Fibroblast of skin of back (primary cell): ENCODE measurements around the gene TNFRSF18.

Experiments
- DNase-seq: peaks from one replicate; pipeline ENCODE4 v3.0.0-alpha.2; 2013

Gene TNFRSF18

DNA sequence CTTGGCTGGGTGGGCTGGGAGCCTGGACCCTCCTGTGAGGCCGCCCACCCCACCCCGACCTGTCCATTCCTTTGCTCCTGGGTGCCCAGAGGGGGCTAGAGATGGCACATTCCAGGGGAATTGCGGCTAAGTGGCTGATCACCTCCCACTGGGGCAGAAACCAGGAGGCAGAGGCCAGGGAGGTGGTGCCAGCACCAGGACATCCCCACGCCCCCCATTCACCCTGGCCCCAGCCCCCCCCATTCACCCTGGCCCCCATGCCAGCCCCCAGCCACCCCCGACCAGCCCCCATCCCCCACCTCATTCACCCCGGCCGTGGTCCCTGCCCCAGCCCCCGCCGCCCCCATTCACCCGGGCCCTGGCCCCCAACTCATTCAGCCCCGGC, 33.9 kb upstream of the TNFRSF18 start:
- no peak for DNase-seq

DNA sequence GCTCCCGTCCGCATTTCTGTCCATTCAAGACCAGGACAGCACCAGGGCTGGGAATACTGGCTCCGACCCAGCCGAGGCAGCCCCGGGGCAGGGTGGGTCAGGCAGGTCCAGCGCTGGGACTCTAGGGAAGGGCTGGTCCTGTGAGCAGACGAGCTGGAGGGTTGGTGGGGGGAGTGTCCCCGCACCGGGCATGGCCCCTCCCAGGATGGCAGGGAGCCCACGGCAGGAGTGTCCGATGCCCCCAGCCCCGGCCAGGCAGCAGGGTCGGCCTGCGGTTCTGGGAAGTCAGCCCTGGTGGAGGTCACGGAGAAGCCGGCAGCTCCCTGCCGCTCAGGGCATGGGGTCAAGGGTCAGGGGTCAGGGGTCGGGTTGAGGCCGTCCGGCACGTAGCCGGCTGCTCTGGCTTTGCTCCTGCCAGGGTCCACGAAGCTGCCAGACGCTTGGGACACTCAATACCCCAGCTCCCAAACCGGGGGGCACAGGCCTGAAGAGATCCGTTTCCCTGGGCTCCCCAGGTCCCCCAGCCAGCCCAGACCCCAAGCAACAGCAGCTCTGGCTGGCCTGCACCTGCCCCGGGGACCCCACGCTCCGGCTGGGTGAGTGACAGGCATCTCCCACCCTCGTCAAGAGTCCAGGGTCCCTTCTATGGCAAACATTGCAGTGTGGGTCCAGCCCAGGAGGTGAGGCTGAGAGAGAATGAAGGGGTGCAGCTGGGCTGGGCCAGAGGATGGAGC, 33.4 kb upstream of the TNFRSF18 start:
- no peak for DNase-seq

DNA sequence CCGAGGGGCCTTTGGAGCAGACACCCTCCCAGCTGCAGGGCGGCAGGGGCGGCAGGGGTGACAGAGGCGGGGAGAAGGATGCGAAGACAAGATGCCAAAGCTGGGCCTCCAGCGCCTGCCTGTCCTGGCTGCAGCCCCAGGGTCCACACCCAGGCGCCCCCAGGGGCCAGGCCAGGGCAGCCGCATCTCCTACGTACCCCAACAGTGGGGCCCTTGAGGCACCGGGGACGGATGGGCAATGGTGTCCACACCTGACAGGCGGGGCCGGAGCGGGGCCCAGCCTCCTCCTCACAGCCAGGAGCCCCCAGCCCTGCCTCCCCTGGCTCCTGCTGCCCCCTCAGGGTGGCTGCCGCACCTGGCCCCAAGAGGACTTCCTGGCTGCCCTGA, 32.8 kb upstream of the TNFRSF18 start:
- no peak for DNase-seq

DNA sequence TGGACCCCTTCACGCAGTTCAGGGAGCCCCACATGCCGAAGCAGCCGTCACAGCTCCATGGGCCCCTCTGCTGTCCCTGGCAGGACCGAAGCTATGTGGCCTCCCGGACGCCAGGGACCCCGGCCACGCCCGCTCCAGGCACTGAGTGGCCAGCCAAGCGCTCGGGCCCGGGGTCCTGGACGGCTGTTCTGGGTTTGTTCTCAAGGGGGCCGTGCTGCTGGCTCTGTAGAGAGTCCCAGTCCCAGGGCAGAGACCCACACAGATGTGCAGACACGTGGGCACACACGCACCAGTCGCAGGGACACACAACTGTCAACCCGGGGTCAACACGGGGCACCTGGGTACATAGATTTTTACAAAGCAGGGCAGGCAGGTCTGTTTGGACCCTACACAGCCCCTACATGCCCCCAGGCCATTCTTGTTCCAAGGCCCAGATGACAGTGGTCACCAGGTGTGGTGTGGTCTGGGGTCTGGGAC, 32.3 kb upstream of the TNFRSF18 start:
- no peak for DNase-seq

DNA sequence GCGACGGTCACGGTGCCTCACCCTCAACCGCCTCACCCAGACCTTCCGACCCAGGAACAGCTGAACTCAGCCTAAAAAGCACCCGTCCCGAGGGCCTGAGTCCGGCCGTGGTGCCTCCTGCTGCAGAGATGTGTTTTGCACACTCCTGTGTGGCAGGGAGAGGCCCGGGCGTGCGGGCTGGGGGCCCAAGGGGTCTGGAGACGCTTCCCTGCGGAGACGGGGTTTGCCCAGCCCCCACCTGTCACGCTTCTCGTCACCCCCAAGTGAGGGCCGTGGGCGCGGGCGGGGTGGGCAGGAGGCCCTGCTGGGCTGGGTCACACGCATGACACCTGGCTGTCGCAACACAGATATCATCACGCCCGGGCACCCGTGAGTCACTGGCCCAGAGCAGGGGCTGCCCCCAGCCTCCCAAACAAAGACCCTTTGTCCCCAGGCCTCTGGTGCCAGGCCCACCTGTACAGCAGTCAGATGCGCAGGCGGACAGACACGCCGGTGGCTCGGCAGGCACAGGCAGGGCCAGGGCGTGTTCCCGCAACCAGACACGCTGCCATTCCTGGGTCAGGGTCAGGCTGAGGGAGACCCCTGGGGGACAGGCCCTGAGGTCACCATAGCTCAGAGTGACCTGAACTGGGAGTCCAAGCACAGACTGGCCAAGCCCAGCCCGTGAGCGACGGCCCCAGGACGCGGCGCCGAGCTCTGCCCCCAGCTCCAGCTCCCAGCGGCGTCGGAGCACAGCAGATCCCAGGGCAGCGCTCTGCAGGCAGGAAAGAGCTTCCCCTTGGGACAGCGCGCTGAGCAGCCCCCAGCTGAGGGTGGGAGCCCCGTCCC, 31.7 kb upstream of the TNFRSF18 start:
- no peak for DNase-seq

DNA sequence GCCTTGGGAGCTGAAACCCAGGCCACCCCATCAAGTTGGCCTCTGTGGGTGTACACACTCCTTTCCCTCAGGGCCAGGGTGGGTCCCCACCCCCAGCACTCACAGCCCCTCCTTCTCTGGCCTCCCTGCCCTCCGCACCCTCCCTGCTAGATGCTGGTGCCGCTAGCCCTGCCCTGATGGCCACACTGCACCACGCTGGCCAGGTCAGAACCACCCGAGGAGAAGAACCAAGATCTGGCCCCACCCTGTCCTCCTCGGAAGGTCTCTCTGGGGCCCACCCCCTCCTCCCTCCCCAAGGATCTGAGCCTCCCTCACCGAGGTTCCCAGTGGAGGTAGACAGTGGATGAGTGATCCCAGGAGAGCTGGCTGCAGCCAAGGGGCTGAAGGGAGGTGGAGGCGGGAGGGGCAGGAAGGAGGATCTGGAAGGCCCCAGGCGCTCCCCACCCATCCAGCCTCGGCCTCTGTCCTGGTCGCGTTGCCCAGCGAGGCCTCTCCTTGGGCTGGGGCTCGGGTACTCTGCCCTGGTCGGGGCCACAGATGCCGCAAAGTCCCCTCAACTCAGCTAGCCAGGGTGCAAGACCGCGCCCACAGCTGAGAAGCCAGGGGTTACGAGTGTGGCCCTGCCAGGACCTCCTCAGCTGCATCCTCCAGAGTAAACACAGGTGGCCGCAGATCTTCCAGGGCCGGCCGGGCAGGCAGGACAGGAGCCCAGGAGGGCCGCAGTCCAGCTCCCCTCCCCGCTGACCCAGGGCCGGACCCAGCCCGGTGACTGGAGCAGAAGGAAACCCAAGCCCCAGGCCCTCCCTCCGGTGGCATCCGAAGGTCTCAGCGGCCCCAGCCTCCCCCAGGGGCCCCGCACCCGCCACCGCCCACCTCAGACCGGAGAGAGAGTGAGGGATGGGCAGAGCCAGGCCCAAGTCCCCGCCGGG, 30.8 kb upstream of the TNFRSF18 start:
- DNase-seq = no peak

DNA sequence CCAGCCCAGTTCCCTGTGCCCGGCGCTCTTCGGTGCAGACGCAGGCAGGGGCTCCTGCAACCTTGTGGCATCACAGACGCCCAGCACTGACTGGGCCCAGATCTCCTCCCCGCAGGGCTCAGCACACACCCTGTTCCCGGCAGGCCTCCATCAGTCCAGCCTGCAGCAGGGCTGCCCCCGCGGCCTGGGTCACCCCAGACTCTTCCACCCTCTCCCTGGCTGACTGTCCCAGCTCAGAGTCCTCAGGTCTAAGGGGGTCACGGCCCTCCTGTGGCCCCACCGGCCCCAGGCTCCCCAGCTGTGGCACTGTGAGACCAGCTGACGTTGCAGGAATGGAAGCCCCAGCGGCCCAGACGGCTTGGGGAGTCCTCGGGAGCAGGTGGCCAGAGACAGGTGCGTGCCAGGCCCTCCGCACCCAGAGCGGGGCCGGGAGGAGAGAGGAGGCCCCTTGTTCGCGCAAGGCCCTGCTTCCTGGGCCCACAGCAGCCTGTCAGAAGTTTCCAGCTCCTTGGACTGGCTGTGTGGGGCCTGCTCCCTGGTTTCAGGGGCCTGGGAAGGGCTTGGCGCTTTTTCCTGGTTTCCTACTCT, 29.9 kb upstream of the TNFRSF18 start:
- no peak for DNase-seq

DNA sequence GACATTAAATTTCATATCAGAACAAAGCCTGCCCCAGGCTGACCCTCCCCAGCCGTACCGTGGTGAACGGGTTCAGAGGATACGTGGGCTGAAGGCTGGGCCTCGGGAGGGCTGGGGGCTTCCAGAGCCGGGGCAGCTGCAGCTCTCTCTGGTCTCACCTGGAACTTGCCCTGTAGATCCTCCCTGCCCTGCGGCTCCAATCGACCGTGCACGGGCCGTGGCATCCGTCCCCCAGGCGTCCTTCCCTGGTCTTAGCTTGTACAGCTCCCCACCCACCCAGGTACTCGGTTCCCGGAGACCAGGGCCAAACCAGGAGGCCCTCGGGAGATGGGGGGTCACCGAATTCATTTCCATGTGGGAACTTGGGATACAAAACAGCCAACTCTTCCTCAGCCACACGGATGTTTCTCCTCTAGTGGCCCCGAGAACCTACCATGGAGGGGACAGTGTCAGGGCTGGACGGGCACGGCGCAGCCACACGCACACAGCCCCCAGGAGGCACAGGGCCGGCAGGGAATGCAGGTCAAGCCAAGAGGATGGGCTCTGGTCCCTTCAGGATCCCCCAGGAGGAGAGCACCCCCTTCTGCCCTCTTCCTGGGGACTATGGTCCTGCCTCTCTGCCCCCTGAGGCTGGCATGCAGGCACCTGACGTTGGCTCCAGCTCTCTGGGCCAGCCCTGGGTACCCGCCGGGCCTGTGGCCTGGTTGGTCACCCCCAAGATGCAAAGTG, 28.8 kb upstream of the TNFRSF18 start:
- DNase-seq = no peak

DNA sequence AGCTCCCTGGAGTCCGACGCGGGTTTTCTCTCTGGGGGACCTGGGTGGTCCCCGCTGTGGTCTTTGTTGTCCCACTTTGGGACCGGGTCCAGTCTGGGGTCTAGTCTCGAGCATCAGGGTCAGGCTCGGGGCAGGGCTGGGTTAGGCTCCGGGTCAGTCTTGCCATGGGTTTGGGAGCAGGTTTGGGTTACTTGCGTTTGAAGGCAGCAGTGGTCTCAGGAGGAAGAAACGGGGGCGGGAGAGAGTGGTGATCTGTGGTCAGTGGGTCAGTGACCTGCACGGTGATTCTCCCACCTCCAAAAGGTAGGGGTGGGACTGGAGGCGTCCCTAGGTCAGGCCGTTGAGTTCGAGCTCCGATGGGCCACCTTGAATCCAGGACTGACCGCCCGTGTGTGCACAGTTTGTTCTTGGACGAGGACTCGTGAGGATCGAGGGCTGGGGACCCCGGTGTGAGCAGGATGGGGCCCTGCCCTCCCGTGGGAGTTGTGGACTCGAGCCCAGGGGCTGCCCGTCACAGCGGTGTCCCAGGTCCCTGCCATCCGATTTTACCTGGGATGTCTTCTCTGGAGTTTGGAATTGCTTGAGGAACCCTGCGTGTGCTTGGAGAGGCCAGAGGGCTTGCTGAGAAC, 27.9 kb upstream of the TNFRSF18 start:
- DNase-seq = no peak

DNA sequence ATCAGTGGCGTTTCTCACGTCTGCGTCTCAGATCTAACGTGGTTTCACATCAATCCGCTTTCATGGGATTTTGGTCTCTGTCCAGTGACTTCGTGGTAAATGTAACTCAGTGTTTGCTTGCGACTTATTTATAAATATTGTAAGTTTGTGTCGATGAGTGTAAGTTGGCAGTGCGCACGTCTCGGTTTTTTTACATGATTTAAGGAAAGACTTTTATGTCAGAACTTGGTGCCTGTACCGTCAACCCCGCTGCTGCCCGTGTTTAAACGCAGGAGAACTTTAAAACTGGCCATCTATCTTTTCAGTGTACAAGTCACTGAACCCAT, 27.1 kb upstream of the TNFRSF18 start:
- DNase-seq = no peak

DNA sequence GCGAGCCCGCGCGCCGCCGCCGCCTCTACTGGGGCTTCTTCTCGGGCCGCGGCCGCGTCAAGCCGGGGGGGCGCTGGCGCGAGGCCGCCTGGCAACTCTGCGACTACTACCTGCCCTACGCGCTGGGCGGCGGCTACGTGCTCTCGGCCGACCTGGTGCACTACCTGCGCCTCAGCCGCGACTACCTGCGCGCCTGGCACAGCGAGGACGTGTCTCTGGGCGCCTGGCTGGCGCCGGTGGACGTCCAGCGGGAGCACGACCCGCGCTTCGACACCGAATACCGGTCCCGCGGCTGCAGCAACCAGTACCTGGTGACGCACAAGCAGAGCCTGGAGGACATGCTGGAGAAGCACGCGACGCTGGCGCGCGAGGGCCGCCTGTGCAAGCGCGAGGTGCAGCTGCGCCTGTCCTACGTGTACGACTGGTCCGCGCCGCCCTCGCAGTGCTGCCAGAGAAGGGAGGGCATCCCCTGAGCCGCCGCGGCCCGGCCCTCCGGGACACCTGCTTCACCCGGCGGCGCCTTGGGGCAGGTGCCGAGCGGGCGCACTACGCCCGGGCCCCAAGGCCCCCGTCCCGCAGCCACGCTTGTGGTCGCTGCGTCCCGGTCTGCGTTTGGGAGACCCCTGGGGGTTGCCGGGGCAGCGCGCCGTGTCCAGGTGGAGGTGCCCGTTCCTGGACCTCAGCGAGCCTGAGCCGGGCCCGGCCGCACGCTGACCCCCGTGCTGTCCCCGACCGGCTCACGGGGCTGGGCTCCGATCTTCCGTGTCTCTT, 26.6 kb upstream of the TNFRSF18 start:
- DNase-seq = no peak

DNA sequence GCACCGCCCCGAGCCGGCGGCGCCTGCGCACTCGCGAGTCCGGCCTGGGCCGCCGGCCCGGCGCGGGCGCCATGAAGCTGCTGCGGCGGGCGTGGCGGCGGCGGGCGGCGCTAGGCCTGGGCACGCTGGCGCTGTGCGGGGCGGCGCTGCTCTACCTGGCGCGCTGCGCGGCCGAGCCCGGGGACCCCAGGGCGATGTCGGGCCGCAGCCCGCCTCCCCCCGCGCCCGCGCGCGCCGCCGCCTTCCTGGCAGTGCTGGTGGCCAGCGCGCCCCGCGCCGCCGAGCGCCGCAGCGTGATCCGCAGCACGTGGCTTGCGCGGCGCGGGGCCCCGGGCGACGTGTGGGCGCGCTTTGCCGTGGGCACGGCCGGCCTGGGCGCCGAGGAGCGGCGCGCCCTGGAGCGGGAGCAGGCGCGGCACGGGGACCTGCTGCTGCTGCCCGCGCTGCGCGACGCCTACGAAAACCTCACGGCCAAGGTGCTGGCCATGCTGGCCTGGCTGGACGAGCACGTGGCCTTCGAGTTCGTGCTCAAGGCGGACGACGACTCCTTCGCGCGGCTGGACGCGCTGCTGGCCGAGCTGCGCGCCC, 25.9 kb upstream of the TNFRSF18 start, which contains the start of gene B3GALT6:
TSS of gene B3GALT6 (plus strand) at position 30 of the 588 bp plus-strand sequence. CDS start at position 72, 42 bp downstream.
- DNase-seq = peak; percentile 43

DNA sequence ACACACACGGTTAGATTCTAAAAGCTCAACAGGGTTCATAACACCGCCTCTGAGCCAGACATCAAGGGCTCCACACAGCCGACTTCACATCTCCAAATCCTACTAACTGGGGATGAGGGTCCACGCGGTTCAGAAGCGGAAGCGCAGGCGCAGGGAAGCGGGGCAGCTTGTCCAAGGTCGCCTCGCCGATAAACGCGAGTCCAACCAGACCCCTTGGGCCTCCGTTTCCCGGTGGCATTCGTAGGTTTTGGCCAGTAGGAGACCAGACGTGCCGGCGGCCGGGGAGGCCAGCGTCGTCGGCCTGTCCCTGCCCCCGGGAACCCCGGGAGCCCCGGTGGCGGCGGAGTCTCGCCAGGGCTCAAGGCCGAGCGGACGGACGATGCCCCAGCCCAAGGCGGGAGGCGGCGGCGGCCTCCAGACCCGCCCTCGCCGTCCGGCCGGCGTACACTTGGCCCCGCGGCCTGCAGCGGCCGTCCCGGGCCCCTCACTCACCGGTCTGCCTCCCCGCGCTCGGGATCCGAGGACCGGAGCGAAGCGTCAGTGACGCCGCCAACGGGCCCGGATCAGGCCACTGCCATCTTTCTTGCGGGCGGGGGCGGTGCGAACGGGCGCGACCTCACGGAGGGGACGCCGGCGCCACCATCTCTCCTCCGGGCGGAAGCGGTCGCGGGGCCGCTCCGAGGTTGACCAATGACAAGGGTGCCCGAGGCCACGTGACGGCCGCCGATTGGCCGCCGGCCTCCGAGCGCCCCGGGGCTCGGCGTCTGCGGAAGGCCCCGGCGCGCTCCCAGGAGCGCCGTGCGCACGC, 25.2 kb upstream of the TNFRSF18 start, which contains the start of gene SDF4:
TSS of gene SDF4 (minus strand) at position 602 of the 808 bp plus-strand sequence. CDS start 3,229 bp downstream, outside the sequence.
- peak; percentile 96 for DNase-seq

DNA sequence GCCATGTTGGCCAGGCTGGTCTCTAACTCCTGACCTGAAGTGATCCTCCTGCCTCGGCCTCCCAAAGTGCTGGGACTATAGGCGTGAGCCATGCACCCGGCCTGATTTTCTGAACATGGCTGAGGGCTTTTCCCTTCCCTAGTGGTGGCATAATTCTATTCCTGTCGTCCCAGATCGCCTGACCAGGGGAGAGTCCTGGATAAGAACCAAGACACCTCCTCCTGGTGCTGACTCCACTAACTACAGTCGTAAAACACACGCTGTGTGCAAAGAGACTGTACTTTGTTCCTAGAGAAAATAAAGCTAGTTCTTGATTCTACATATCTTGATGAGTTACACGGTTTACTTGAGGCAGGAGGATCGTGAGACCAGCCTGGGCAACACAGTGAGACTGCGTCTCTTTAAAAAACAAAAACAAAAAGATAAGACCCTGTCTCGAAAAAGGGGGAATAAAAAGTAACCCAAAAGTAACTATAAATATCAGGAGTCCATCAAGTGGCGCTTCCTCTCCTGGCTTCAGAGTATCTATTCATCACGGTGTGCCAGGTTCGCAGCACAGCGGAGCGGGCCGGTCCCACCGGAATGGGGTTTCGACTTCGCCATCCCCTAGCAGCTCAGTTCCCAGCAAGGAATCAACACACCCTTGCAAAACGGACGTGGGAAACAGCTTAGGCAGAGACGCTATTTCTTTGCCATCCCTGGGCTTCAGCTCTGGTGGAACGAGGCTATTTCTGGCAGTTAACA, 24.4 kb upstream of the TNFRSF18 start:
- DNase-seq = peak; percentile 64

DNA sequence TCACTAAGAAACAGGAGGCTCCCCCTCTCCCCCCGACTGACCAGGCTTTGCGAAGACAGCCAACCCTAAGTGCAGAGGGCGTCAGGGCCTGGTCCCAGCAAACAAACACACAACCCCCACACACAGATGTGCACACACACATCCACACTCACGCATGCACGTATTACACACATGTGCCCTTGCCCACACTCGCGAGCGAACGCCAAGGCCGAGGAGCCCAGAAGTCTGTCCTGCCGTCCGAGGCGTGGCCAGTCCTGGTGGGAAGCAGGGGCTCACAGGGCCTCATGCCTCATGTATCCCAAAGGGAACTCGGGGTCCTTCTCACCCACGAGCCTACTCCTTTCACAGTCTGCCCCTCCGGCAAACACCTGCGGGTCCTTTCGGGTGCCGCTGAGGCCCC, 23.4 kb upstream of the TNFRSF18 start:
- no peak for DNase-seq

DNA sequence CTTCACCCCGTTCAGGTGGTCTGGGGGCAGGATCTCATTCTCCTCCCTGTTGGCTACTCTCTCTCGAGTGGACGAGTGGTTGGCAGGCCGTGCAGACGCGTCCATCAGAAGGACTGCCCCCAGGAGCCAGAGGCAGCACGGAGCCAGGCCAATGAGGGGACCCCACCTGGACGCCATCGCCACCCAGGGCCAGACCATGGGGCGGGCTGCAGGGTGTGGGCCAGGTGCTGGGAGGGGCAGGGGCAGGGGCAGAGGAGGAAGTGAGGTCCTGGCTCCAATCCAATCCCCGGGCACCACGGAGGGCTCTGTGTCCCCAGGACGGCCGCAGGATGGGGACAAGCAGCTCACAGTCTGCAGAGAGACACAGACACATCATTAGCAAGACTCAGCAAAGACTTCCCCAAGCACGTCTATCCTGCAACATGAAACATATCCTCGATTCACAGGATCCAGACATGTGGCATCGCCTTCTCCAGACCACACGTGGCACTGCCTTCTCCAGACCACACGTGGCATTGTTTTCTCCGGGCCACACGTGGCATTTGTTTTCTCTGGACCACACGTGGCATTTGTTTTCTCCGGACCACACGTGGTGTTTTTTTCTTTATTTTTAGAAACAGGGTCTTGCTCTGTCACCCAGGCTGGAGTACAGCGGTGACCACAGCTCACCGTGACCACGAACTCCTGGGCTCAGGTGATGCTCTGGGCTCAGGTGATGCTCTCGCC, 22.4 kb upstream of the TNFRSF18 start:
- no peak for DNase-seq

DNA sequence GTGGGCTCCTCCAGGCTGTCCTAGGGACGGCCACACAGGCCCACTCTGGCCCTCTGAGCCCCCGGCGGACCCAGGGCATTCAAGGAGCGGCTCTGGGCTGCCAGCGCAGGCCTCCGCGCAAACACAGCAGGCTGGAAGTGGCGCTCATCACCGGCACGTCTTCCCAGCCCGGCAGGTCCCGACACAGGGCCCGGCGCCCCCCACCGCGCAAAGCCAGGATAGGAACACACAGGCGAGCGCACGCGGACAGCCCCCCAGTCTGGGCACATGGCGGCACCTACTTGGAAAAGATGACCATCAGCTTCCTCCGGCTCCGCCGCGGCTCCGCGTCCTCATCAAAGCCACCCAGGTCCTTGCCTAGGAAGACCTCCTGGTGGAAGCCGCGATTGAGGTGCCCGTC, 21.8 kb upstream of the TNFRSF18 start:
- no peak for DNase-seq

DNA sequence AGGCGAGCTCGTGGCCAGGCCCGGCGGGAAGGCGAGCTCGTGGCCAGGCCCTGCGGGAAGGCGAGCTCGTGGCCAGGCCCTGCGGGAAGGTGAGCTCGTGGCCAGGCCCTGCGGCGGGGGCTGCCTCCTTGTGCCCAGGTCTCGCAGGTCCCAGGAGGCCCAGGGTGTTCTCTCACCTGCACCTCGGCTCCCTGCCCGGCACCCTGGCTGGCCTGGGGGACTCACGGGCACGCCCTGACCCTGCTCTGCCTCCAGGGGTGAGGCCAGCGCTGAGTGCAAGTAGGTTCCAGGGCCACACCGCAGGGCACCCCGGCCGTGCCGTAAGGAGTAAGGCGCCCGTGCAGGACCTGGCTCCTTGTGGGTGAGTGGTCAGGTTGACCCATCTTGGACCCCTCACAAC, 21.0 kb upstream of the TNFRSF18 start:
- DNase-seq = no peak
